ENCODE data around the gene SLFN11.

The SLFN11 gene

GRCh38 chr17:35314415-35315216, 58.8 kb downstream of the SLFN11 start:
- WGBS, 2 donors (ENCODE audit: extremely low coverage in 2 of 2, insufficient read length in 2 of 2, insufficient replicate concordance in 1 of 2) = no CpG with 5 or more reads among the region's 9 CpGs
- Histone ChIP-seq H3K14ac (ENCODE audit: low read length) (no peak overlapping the region), H2BK120ac (ENCODE audit: low read depth, low read length) (no peak overlapping the region), H3K27me3 (ENCODE audit: control insufficient read depth in 3 of 3, insufficient read depth in 3 of 3, low read depth in 1 of 3, low read length in 3 of 3) (peaks cover 0 to 20% (median 16%) of the 10 kb centered on the region in 3 experiments), H3K4me3 (ENCODE audit: low read length in 2 of 2) (no peak overlapping the region), H3K79me1 (ENCODE audit: low read depth, low read length) (no peaks in the 10 kb centered on the region), H2AFZ (ENCODE audit: low read length) (no peak overlapping the region), H3K36me3 (replicated peaks in 1 of 2; ENCODE audit: control insufficient read depth in 2 of 2, insufficient read depth in 2 of 2, low read length in 2 of 2) (no peaks in the 10 kb centered on the region), H2BK5ac (ENCODE audit: low read length) (no peak overlapping the region), H3K4me2 (ENCODE audit: insufficient read depth, low read length, poor library complexity, severe bottlenecking) (no peak overlapping the region), H2BK15ac (ENCODE audit: low read length) (no peak overlapping the region), H3K27ac (replicated peaks; ENCODE audit: low read length) (no peak overlapping the region), H3K4me1 (ENCODE audit: control insufficient read depth in 2 of 2, insufficient read depth in 1 of 2, low read depth in 1 of 2, low read length in 2 of 2) (peaks cover 0 to 12% of the 10 kb centered on the region in 2 donors), H2AK5ac (ENCODE audit: low read depth, low read length) (no peak overlapping the region), H2BK12ac (ENCODE audit: low read length) (no peak overlapping the region), H3K23ac (ENCODE audit: low read depth, low read length, poor library complexity) (no peak overlapping the region), H3K9ac (ENCODE audit: low read depth, low read length, poor library complexity) (no peak overlapping the region), H4K8ac (ENCODE audit: low read depth, low read length) (no peak overlapping the region), H3K4ac (ENCODE audit: low read length) (no peak overlapping the region), H4K91ac (ENCODE audit: low read depth, low read length, poor library complexity) (no peak overlapping the region), H3K18ac (ENCODE audit: low read length) (peak overlapping the region; percentile 51), H3K9me3 (replicated peaks in 1 of 2; ENCODE audit: control insufficient read depth in 2 of 2, insufficient read depth in 1 of 2, low read depth in 1 of 2, low read length in 2 of 2) (no peaks in the 10 kb centered on the region)
- no peak for DNase-seq (ENCODE audit: low spot score)

DNA sequence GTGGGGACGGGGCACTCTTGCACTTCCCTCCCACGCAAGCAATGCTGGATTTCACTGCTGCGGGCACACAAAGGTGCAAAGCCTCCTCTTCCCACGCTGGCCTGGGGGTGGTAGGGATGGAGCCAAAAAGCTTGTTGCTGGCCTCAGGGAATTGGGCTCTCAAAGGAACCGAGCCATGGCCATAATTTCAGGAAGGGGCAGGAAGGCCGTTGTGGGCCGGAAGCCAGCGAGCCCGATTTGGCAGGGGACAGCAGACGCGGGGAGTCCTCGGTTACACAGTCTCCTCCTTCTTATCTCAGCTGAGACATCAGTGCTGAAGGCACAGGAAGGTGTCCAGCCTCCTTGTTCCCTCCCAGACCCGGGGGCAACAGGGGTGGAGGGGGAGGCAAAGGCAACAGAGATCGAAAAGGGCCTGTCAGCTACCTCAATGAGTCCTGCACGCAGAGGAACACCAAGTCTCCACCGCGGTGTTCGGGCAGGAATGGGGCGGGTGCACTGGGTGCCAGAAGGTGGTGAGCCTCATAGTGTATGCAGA, 59.5 kb downstream of the SLFN11 start:
- Histone ChIP-seq H4K8ac (ENCODE audit: low read depth, low read length) (peak overlapping the region; percentile 84), H3K36me3 (replicated peaks in 1 of 2; ENCODE audit: control insufficient read depth in 2 of 2, insufficient read depth in 2 of 2, low read length in 2 of 2) (no peaks in the 10 kb centered on the region), H3K23ac (ENCODE audit: low read depth, low read length, poor library complexity) (peak overlapping the region; percentile 29), H4K91ac (ENCODE audit: low read depth, low read length, poor library complexity) (peak overlapping the region; percentile 39), H3K27ac (replicated peaks; ENCODE audit: low read length) (no peak overlapping the region), H3K4me2 (ENCODE audit: insufficient read depth, low read length, poor library complexity, severe bottlenecking) (no peak overlapping the region), H2BK120ac (ENCODE audit: low read depth, low read length) (no peak overlapping the region), H3K18ac (ENCODE audit: low read length) (peak overlapping the region; percentile 72), H3K27me3 (ENCODE audit: control insufficient read depth in 3 of 3, insufficient read depth in 3 of 3, low read depth in 1 of 3, low read length in 3 of 3) (peaks cover 0 to 20% (median 16%) of the 10 kb centered on the region in 3 experiments), H3K4me1 (ENCODE audit: control insufficient read depth in 2 of 2, insufficient read depth in 1 of 2, low read depth in 1 of 2, low read length in 2 of 2) (peaks cover 0 to 12% of the 10 kb centered on the region in 2 donors), H3K4ac (ENCODE audit: low read length) (no peak overlapping the region), H2AK5ac (ENCODE audit: low read depth, low read length) (peak overlapping the region; percentile 54), H3K9me3 (replicated peaks in 1 of 2; ENCODE audit: control insufficient read depth in 2 of 2, insufficient read depth in 1 of 2, low read depth in 1 of 2, low read length in 2 of 2) (no peaks in the 10 kb centered on the region), H2BK12ac (ENCODE audit: low read length) (peak overlapping the region; percentile 81), H3K9ac (ENCODE audit: low read depth, low read length, poor library complexity) (no peak overlapping the region), H2BK15ac (ENCODE audit: low read length) (peak overlapping the region; percentile 11), H3K14ac (ENCODE audit: low read length) (no peak overlapping the region), H2AFZ (ENCODE audit: low read length) (no peak overlapping the region), H3K79me1 (ENCODE audit: low read depth, low read length) (no peaks in the 10 kb centered on the region), H3K4me3 (ENCODE audit: low read length in 2 of 2) (no peak overlapping the region), H2BK5ac (ENCODE audit: low read length) (no peak overlapping the region)
- no peak for DNase-seq (ENCODE audit: low spot score)
- no CpG with 5 or more reads among the region's 19 CpGs for WGBS, 2 donors (ENCODE audit: extremely low coverage in 2 of 2, insufficient read length in 2 of 2, insufficient replicate concordance in 1 of 2)

- no CpG with 5 or more reads among the region's 20 CpGs for WGBS, 2 donors (ENCODE audit: extremely low coverage in 2 of 2, insufficient read length in 2 of 2, insufficient replicate concordance in 1 of 2)
- DNase-seq (ENCODE audit: low spot score) = peak; percentile 51
- H2BK12ac ChIP-seq (ENCODE audit: low read length) = no peak overlapping the region
- H3K9ac ChIP-seq (ENCODE audit: low read depth, low read length, poor library complexity) = no peak overlapping the region
- peak overlapping the region in 1 of 2 donors; percentile 10 for H3K4me3 ChIP-seq (ENCODE audit: low read length in 2 of 2)
- no peak overlapping the region for H2BK5ac ChIP-seq (ENCODE audit: low read length)
- H3K4me1 ChIP-seq (ENCODE audit: control insufficient read depth in 2 of 2, insufficient read depth in 1 of 2, low read depth in 1 of 2, low read length in 2 of 2) = peaks cover 0 to 12% of the 10 kb centered on the region in 2 donors
- no peak overlapping the region for H3K18ac ChIP-seq (ENCODE audit: low read length)
- no peak overlapping the region for H2BK120ac ChIP-seq (ENCODE audit: low read depth, low read length)
- no peak overlapping the region for H2AK5ac ChIP-seq (ENCODE audit: low read depth, low read length)
- peak overlapping the region; percentile 38 for H3K4me2 ChIP-seq (ENCODE audit: insufficient read depth, low read length, poor library complexity, severe bottlenecking)
- H3K27me3 ChIP-seq (ENCODE audit: control insufficient read depth in 3 of 3, insufficient read depth in 3 of 3, low read depth in 1 of 3, low read length in 3 of 3) = peaks cover 0 to 17% (median 16%) of the 10 kb centered on the region in 3 experiments
- no peak overlapping the region for H4K91ac ChIP-seq (ENCODE audit: low read depth, low read length, poor library complexity)
- no peak overlapping the region for H3K4ac ChIP-seq (ENCODE audit: low read length)
- H3K14ac ChIP-seq (ENCODE audit: low read length) = no peak overlapping the region
- no peaks in the 10 kb centered on the region for H3K9me3 ChIP-seq (replicated peaks in 1 of 2; ENCODE audit: control insufficient read depth in 2 of 2, insufficient read depth in 1 of 2, low read depth in 1 of 2, low read length in 2 of 2)
- peak overlapping the region; percentile 86 for H2AFZ ChIP-seq (ENCODE audit: low read length)
- H3K79me1 ChIP-seq (ENCODE audit: low read depth, low read length) = no peaks in the 10 kb centered on the region
- H3K23ac ChIP-seq (ENCODE audit: low read depth, low read length, poor library complexity) = no peak overlapping the region
- no peak overlapping the region for H4K8ac ChIP-seq (ENCODE audit: low read depth, low read length)
- peak overlapping the region; percentile 11 for H2BK15ac ChIP-seq (ENCODE audit: low read length)
- H3K27ac ChIP-seq (replicated peaks; ENCODE audit: low read length) = no peak overlapping the region
- no peaks in the 10 kb centered on the region for H3K36me3 ChIP-seq (replicated peaks in 1 of 2; ENCODE audit: control insufficient read depth in 2 of 2, insufficient read depth in 2 of 2, low read length in 2 of 2)
Measured at GRCh38 chr17:35312790-35313711, 60.4 kb downstream of the SLFN11 start.
